OCI-LY3 (cell line): Measurements from ENCODE around the gene QSOX2.

Experiments used
- EZH2phosphoT487 ChIP-seq: fragments of 200-600 bp; shearing (Covaris generic); IDR thresholded peaks from 2 replicates; pipeline ENCODE4 v1.6.1; 2018; ENCODE audit warnings: antibody characterized with exemption, mixed run types, low read depth
- TF ChIP-seq, protein P1 (sequence below): fragments of 200-600, 300-600 bp; sonication (generic); IDR thresholded peaks from 2 replicates; pipeline ENCODE4 v1.5.1; 2014; ENCODE audit warnings: antibody characterized with exemption, low read length, low read depth

DNA sequence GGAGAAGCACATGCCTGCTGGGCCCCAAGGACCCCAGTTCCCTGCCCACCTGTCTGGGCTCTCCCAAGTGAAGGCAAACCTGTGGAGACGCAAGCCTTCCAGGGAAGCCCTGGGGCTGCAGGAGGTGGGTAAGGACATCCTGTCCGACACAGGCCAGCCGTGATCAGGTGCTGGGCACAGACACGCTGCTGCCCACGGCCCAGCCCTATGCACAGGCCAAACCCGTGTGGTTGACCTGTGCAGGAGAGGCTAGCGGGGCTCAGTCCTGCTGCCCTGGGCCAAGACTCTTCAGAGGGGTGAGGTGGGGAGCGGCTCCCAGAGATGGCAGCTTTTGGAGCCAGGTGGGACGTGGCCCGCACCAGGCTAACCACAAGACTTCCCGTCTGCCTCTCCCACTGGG is 55.0 kb downstream of the QSOX2 start:
- TF ChIP-seq, protein P1, sequence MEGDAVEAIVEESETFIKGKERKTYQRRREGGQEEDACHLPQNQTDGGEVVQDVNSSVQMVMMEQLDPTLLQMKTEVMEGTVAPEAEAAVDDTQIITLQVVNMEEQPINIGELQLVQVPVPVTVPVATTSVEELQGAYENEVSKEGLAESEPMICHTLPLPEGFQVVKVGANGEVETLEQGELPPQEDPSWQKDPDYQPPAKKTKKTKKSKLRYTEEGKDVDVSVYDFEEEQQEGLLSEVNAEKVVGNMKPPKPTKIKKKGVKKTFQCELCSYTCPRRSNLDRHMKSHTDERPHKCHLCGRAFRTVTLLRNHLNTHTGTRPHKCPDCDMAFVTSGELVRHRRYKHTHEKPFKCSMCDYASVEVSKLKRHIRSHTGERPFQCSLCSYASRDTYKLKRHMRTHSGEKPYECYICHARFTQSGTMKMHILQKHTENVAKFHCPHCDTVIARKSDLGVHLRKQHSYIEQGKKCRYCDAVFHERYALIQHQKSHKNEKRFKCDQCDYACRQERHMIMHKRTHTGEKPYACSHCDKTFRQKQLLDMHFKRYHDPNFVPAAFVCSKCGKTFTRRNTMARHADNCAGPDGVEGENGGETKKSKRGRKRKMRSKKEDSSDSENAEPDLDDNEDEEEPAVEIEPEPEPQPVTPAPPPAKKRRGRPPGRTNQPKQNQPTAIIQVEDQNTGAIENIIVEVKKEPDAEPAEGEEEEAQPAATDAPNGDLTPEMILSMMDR, result no peak
- TF ChIP-seq EZH2phosphoT487, result no peak
